CD8-positive, alpha-beta memory T cell (primary cell): ENCODE results near the gene GHRHR. TPM values are rescaled to one million over a fixed set of nuclear protein-coding genes. Genes with fewer than 3 reads are reported as not detected.
A peak's percentile ranks its signal among the peaks of the same experiment; 100 is the strongest.

Source experiments
- CTCF ChIA-PET: fragments of 350-600 bp; sonication (Branson Sonifier 250); formaldehyde crosslinking; loops from one replicate; lab custom pipeline; 2021; ENCODE audit warnings: antibody characterized with exemption; lab: Charles Lee
- POLR2A ChIA-PET: fragments of 350-600 bp; sonication (Branson Sonifier 250); formaldehyde crosslinking; loops from one replicate; lab custom pipeline; 2021; ENCODE audit warnings: antibody characterized with exemption; lab: Charles Lee
- DNase-seq, 5 donors: peaks; one replicate each; pipeline versions ENCODE4 v3.0.0 to v3.0.0-alpha.2; 2020 to 2022; ENCODE audit warnings: mixed read lengths in 1 of 5
- H3K27ac ChIP-seq: one replicate; pipeline ENCODE4 v1.7.0; 2013; ENCODE audit warnings: low read depth, mild to moderate bottlenecking, low read length, moderate library complexity
- H3K27me3 ChIP-seq: 2 replicates; pipeline ENCODE4 v1.7.0; 2013; ENCODE audit warnings: low read length, mild to moderate bottlenecking; ENCODE audit not compliant: insufficient read depth, poor library complexity, severe bottlenecking
- H3K36me3 ChIP-seq: 2 replicates; pipeline ENCODE4 v1.7.0; 2013; ENCODE audit warnings: mild to moderate bottlenecking, low read length, moderate library complexity; ENCODE audit not compliant: insufficient read depth
- H3K4me1 ChIP-seq: 2 replicates; pipeline ENCODE4 v1.7.0; 2013; ENCODE audit warnings: mild to moderate bottlenecking, low read length, moderate library complexity; ENCODE audit not compliant: insufficient read depth
- H3K4me3 ChIP-seq: 2 replicates; pipeline ENCODE4 v1.7.0; 2013; ENCODE audit warnings: mild to moderate bottlenecking, low read length
- H3K9me3 ChIP-seq: 2 replicates; pipeline ENCODE4 v1.7.0; 2013; ENCODE audit warnings: mild to moderate bottlenecking, low read length
- H3K27ac Mint-ChIP-seq, 8 donors: one replicate each; pipeline ENCODE4 v1.8.0; 2020 to 2021; ENCODE audit warnings: mixed read lengths in 8 of 8, mild to moderate bottlenecking in 6 of 8, inconsistent platforms in 3 of 8, moderate library complexity in 3 of 8
- H3K27me3 Mint-ChIP-seq, 2 donors: one replicate each; pipeline ENCODE4 v1.8.0; 2020 to 2021; ENCODE audit warnings: mixed read lengths in 2 of 2, mild to moderate bottlenecking in 1 of 2, moderate library complexity in 1 of 2
- H3K36me3 Mint-ChIP-seq, 3 donors: one replicate each; pipeline ENCODE4 v1.8.0; 2020 to 2021; ENCODE audit warnings: mixed read lengths in 3 of 3, inconsistent platforms in 1 of 3, mild to moderate bottlenecking in 1 of 3
- H3K4me1 Mint-ChIP-seq, 3 donors: one replicate each; pipeline ENCODE4 v1.8.0; 2020 to 2021; ENCODE audit warnings: mixed read lengths in 3 of 3, inconsistent platforms in 1 of 3, mild to moderate bottlenecking in 1 of 3
- H3K4me3 Mint-ChIP-seq, 7 donors: one replicate each; pipeline ENCODE4 v1.8.0; 2020 to 2021; ENCODE audit warnings: mixed read lengths in 7 of 7, mild to moderate bottlenecking in 6 of 7, moderate library complexity in 4 of 7, inconsistent platforms in 2 of 7
- H3K9me3 Mint-ChIP-seq, 5 donors: one replicate each; pipeline ENCODE4 v1.8.0; 2020 to 2022; ENCODE audit warnings: mixed read lengths in 5 of 5, mild to moderate bottlenecking in 3 of 5, moderate library complexity in 2 of 5, inconsistent platforms in 1 of 5
- polyA plus RNA-seq: library from polyadenylated mRNA; unstranded; fragments of 300-500 nt; fragmentation: Illumina TruSeq; gene quantifications from one replicate; pipeline ENCODE4 v1.2.3, GENCODE V29; 2021
- total RNA-seq, 2 experiments: library from RNA; stranded (reverse); gene quantifications; one replicate each; pipeline ENCODE4 v1.2.3, GENCODE V29; 2021

Gene GHRHR
- total and polyA plus RNA-seq, 3 experiments from 2014 or later: not detected

DNA sequence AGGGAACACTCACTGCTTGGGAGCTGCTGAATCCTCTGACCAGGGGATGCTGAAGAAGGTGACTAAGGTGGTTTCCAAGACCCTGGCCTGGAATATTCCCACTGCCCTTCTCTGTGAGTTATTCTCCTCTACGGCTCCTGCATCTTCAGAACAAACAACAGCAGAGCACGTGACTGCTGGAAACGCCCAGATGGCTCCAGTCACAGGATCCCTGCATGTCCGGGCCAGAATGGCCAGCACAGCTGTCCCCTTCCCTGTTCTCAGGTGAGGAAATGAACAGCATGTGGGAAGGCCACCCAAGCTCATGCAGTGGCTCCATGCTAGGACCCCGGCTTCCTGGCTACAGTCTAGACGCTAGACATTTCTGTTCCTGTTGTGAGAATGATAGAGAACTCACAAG is 43.1 kb downstream of the GHRHR start:
- POLR2A ChIA-PET: no interaction called here
- CTCF ChIA-PET: no interaction called here
- Mint-ChIP-seq H3K36me3 (no peaks in the 10 kb centered on the region), H3K27me3 (peaks cover 12% of the 10 kb centered on the region in 2 donors), H3K4me1 (peaks cover 0 to 13% (median 0%) of the 10 kb centered on the region in 3 donors), H3K27ac (no peak overlapping the region), H3K4me3 (no peak overlapping the region), H3K9me3 (peaks cover 0 to 4% (median 0%) of the 10 kb centered on the region in 5 donors)
- H3K27ac ChIP-seq: no peak overlapping the region
- no peaks in the 10 kb centered on the region for H3K27me3 ChIP-seq
- H3K9me3 ChIP-seq: no peaks in the 10 kb centered on the region
- no peaks in the 10 kb centered on the region for H3K4me1 ChIP-seq
- no peak for DNase-seq
- H3K4me3 ChIP-seq: no peak overlapping the region
- H3K36me3 ChIP-seq: no peaks in the 10 kb centered on the region

DNA sequence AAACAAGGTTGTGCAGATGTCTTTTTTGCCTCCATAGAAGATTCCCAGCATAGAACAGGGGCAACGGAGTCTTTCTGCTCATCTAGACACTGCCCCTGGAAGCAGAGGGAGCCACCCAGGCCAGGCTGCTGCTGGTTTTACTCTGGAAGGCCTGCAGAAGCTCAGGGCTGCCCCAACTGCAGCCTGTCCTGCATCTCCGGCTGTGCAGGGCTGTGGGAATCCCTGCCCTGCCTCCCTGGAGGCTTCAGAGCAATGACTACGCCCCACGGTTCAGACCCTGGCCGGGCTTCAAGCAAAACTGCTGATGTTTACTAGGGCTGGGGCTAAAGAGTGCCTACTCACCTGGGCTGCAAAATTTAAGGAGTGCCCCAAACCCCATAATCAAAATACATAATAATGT is 43.9 kb downstream of the GHRHR start:
- H3K4me3 ChIP-seq: no peak overlapping the region
- no peaks in the 10 kb centered on the region for H3K27me3 ChIP-seq
- ChIA-PET POLR2A (no interaction called here), CTCF (interaction anchor here (1.3 kb wide), 1 partner anchor 24 kb away, joined by 3 read pairs; no protein-coding TSS in a partner anchor)
- H3K27ac ChIP-seq: no peak overlapping the region
- no peaks in the 10 kb centered on the region for H3K9me3 ChIP-seq
- Mint-ChIP-seq H3K36me3 (no peaks in the 10 kb centered on the region), H3K9me3 (peaks cover 0 to 4% (median 0%) of the 10 kb centered on the region in 5 donors), H3K4me1 (peaks cover 0 to 5% (median 0%) of the 10 kb centered on the region in 3 donors), H3K4me3 (no peak overlapping the region), H3K27me3 (peaks cover 12% of the 10 kb centered on the region in 2 donors), H3K27ac (no peak overlapping the region)
- H3K36me3 ChIP-seq: no peaks in the 10 kb centered on the region
- no peaks in the 10 kb centered on the region for H3K4me1 ChIP-seq
- no peak for DNase-seq

DNA sequence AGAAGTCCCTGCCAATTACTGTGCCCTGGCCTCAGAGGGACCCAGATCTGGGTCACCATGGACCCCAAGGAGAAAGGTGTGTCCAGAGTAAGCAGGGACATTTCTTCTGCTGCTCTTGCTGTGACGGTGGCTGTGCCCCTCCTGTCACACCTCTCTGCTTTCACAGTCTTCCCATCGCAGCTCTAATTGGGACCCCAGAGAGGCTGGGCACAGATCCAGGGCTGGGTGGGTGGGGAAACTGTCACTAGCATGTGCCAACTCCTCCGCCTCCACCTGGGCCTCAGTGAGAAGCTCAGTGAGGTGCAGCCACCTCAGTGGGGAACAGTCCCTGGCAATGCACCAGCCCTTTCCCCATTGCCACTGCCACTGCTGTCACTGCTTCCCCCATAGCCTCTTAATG is 51.1 kb downstream of the GHRHR start:
- peaks cover 5 to 27% of the 10 kb centered on the region in 2 donors for H3K27me3 Mint-ChIP-seq
- ChIA-PET CTCF (no interaction called here), POLR2A (no interaction called here)
- peak overlapping the region in 1 of 8 donors; percentile 78 for H3K27ac Mint-ChIP-seq
- no peak for DNase-seq
- H3K4me3 Mint-ChIP-seq: no peak overlapping the region
- Histone ChIP-seq H3K4me1 (no peaks in the 10 kb centered on the region), H3K9me3 (no peaks in the 10 kb centered on the region), H3K27ac (no peak overlapping the region), H3K27me3 (no peaks in the 10 kb centered on the region), H3K36me3 (no peaks in the 10 kb centered on the region), H3K4me3 (no peak overlapping the region)
- H3K4me1 Mint-ChIP-seq: peaks cover 6 to 33% (median 14%) of the 10 kb centered on the region in 3 donors
- peaks cover 0 to 6% (median 0%) of the 10 kb centered on the region in 5 donors for H3K9me3 Mint-ChIP-seq
- no peaks in the 10 kb centered on the region for H3K36me3 Mint-ChIP-seq

DNA sequence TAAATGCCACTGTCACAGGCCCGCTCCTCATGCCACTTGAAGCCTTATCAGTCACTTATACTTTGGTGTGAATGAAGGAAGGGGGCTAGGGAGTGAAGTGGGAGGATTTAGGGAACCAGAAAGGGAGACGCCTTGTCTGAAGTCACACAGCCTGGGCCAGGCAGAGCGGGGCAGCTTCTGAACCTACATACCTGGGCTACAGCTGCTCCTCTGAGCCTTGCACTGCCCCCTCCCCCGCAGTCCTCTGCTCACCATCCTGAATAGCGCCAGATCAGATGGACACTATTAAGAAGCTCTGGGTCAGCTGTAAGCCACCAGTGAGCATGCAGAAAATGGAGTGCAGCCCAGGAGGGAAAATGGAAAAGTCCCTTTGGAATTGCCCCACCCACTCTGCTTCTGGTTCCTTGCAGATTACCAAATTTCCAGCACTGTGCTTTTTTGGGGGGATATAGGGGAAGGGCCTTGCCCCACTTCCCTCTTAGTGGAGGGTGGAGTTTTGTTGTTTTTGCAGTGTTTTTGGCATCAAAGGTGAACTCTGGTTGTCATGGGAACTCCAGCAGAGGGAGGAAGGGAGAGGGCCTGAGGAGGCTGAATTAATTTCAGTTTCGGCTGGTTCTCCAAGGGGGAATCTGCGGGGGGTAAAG is 53.4 kb downstream of the GHRHR start:
- peaks cover 0 to 4% (median 0%) of the 10 kb centered on the region in 5 donors for H3K9me3 Mint-ChIP-seq
- H3K27ac Mint-ChIP-seq: peak overlapping the region in 4 of 8 donors; percentile 9 to 82 (median 44)
- no peaks in the 10 kb centered on the region for H3K36me3 Mint-ChIP-seq
- peaks cover 5 to 27% of the 10 kb centered on the region in 2 donors for H3K27me3 Mint-ChIP-seq
- no peak for DNase-seq
- H3K9me3 ChIP-seq: no peaks in the 10 kb centered on the region
- ChIA-PET CTCF (no interaction called here), POLR2A (no interaction called here)
- no peaks in the 10 kb centered on the region for H3K27me3 ChIP-seq
- no peak overlapping the region for H3K4me3 ChIP-seq
- no peaks in the 10 kb centered on the region for H3K36me3 ChIP-seq
- no peak overlapping the region for H3K4me3 Mint-ChIP-seq
- H3K4me1 Mint-ChIP-seq: peaks cover 13 to 47% (median 23%) of the 10 kb centered on the region in 3 donors
- no peaks in the 10 kb centered on the region for H3K4me1 ChIP-seq
- no peak overlapping the region for H3K27ac ChIP-seq

DNA sequence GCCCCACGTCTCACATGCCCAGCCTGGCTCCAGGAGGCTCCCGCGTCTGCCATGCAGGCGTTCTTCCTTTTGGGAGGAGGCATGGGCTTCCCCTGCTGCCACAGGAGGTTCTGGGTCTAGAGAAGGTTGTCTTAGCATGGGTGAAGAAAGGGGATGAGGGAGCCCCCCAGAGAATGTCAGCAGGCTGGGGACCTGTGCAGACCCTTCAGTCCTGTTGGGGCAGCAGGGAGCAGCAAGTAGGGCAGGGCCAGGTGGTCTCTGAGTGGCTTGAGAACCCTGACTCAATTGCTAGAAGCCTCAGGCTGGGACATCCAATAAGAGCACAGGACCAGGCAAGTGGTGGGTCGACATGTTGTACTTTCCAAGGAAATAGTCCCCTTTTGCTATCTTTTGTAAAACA is 54.0 kb downstream of the GHRHR start:
- ChIA-PET CTCF (no interaction called here), POLR2A (no interaction called here)
- Histone ChIP-seq H3K27me3 (no peaks in the 10 kb centered on the region), H3K36me3 (no peaks in the 10 kb centered on the region), H3K27ac (no peak overlapping the region), H3K4me1 (no peaks in the 10 kb centered on the region), H3K4me3 (no peak overlapping the region), H3K9me3 (no peaks in the 10 kb centered on the region)
- H3K36me3 Mint-ChIP-seq: no peaks in the 10 kb centered on the region
- no peak overlapping the region for H3K4me3 Mint-ChIP-seq
- H3K9me3 Mint-ChIP-seq: peaks cover 0 to 4% (median 0%) of the 10 kb centered on the region in 5 donors
- no peak for DNase-seq
- peak overlapping the region in 3 of 8 donors; percentile 9 to 45 (median 29) for H3K27ac Mint-ChIP-seq
- peaks cover 5 to 27% of the 10 kb centered on the region in 2 donors for H3K27me3 Mint-ChIP-seq
- peaks cover 15 to 53% (median 27%) of the 10 kb centered on the region in 3 donors for H3K4me1 Mint-ChIP-seq

DNA sequence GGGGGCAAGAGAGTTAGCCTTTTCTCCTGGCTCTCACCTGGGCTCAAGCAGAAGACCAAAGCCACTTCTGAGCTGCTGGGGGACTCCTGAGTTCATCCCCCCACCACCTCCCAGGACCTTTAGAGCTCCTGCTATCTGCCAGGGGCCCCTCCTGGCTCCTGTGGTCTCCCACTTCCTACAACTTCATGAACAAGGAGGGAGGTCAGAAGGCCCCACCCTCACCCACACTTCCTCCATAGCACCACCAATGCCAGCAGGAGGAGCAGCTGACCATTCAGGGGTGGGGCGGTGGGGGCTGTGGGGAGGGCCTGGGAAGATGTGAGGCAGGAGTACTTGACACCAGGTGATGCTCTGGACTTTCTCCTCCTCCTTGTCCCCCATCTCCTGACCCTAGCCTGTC is 55.8 kb downstream of the GHRHR start:
- no peaks in the 10 kb centered on the region for H3K27me3 ChIP-seq
- H3K4me3 ChIP-seq: no peak overlapping the region
- peaks cover 5 to 19% of the 10 kb centered on the region in 2 donors for H3K27me3 Mint-ChIP-seq
- no peak overlapping the region for H3K4me3 Mint-ChIP-seq
- peak overlapping the region in 2 of 8 donors; percentile 22 to 81 for H3K27ac Mint-ChIP-seq
- H3K4me1 Mint-ChIP-seq: peaks cover 30 to 69% (median 43%) of the 10 kb centered on the region in 3 donors
- no peak overlapping the region for H3K27ac ChIP-seq
- no peak for DNase-seq
- H3K4me1 ChIP-seq: peaks cover 9% of the 10 kb centered on the region
- no peaks in the 10 kb centered on the region for H3K36me3 ChIP-seq
- H3K9me3 ChIP-seq: no peaks in the 10 kb centered on the region
- ChIA-PET CTCF (no interaction called here), POLR2A (no interaction called here)
- H3K9me3 Mint-ChIP-seq: peaks cover 0 to 4% (median 0%) of the 10 kb centered on the region in 5 donors
- no peaks in the 10 kb centered on the region for H3K36me3 Mint-ChIP-seq

DNA sequence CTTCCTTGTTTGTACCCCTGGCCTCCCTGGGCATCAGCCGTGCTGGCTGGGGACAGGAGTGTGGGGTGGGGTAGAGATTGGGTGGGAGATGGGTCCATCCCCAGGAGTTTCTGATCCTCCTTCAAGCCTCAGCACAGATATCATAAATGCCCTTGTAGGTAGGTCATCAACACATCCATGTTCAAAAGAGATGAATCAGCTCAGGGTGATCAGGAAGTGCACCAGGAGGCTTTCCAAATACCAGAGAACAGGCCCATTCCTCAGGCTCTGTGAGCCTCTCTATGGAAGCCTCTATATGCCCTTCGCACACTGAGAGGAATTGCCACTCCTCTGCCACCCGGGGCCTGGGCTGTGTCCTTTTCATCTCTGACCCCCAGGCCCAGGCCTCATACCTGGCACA is 56.4 kb downstream of the GHRHR start:
- no peaks in the 10 kb centered on the region for H3K36me3 ChIP-seq
- Mint-ChIP-seq H3K36me3 (no peaks in the 10 kb centered on the region), H3K9me3 (peaks cover 0 to 6% (median 0%) of the 10 kb centered on the region in 5 donors), H3K27ac (peak overlapping the region in 2 of 8 donors; percentile 43 to 81), H3K4me3 (no peak overlapping the region), H3K4me1 (peaks cover 35 to 76% (median 49%) of the 10 kb centered on the region in 3 donors), H3K27me3 (peaks cover 3 to 16% of the 10 kb centered on the region in 2 donors)
- H3K4me1 ChIP-seq: peaks cover 9% of the 10 kb centered on the region
- CTCF ChIA-PET: no interaction called here
- H3K9me3 ChIP-seq: no peaks in the 10 kb centered on the region
- no peaks in the 10 kb centered on the region for H3K27me3 ChIP-seq
- H3K4me3 ChIP-seq: no peak overlapping the region
- no peak overlapping the region for H3K27ac ChIP-seq
- POLR2A ChIA-PET: no interaction called here
- DNase-seq: no peak

DNA sequence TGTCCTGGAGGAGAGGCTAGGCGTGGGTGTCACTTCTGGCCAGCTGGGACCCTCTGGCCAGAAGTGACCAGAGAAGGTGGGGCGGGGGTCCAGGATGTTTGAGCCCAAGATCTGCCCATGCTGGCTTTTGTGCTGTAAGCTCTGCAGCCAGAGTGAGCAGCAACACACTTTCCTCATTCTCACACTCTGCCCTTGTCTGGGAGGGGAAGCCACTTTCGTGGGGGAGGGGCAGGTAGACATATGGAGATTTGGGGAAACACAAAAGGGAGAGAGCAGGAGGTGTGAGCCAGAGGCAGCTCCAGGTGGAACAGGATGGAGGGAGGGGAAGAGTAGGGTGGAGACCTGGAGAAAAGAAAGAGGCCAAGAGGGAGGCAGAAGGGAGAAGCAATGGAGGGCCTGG is 56.9 kb downstream of the GHRHR start:
- ChIA-PET CTCF (no interaction called here), POLR2A (no interaction called here)
- H3K9me3 Mint-ChIP-seq: peaks cover 0 to 6% (median 0%) of the 10 kb centered on the region in 5 donors
- Histone ChIP-seq H3K4me1 (peaks cover 9% of the 10 kb centered on the region), H3K27me3 (no peaks in the 10 kb centered on the region), H3K36me3 (no peaks in the 10 kb centered on the region), H3K9me3 (no peaks in the 10 kb centered on the region), H3K4me3 (no peak overlapping the region), H3K27ac (no peak overlapping the region)
- H3K36me3 Mint-ChIP-seq: no peaks in the 10 kb centered on the region
- H3K4me1 Mint-ChIP-seq: peaks cover 35 to 78% (median 52%) of the 10 kb centered on the region in 3 donors
- no peak for DNase-seq
- peak overlapping the region in 1 of 7 donors; percentile 61 for H3K4me3 Mint-ChIP-seq
- peaks cover 2 to 12% of the 10 kb centered on the region in 2 donors for H3K27me3 Mint-ChIP-seq
- peak overlapping the region in 2 of 8 donors; percentile 1 to 59 for H3K27ac Mint-ChIP-seq
